Measurements from ENCODE around the gene EYA4.

EYA4 gene

DNA sequence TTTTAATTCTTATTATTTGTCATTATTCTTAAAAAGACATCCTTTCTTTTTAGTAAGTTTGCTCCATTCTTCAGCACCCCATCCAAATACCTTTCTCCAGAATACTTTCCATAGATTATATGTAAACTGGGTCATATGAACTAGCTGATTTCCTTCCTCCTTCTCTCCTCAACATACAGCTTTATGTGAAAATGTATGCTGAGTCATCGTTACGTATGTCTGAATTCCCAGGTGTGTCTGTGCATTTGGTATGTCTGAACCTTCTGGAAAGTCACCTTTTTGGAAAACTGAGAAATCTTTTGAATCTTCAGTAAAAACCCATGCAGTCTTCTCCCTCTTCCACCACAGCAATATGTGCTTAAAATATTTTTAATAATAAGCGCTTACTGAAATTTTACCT, 264.5 kb downstream of the EYA4 start:
- no peak overlapping the region for H3K4me3 Mint-ChIP-seq
- no peaks in the 10 kb centered on the region for H3K4me1 Mint-ChIP-seq (ENCODE audit: low read depth)
- intact Hi-C loops (cut with micrococcal nuclease) = no loop called here
- no peak overlapping the region for H3K27ac Mint-ChIP-seq
- no peaks in the 10 kb centered on the region for H3K36me3 Mint-ChIP-seq (ENCODE audit: low read depth)
- no peaks in the 10 kb centered on the region for H3K9me3 Mint-ChIP-seq
- H3K27me3 Mint-ChIP-seq = no peaks in the 10 kb centered on the region

DNA sequence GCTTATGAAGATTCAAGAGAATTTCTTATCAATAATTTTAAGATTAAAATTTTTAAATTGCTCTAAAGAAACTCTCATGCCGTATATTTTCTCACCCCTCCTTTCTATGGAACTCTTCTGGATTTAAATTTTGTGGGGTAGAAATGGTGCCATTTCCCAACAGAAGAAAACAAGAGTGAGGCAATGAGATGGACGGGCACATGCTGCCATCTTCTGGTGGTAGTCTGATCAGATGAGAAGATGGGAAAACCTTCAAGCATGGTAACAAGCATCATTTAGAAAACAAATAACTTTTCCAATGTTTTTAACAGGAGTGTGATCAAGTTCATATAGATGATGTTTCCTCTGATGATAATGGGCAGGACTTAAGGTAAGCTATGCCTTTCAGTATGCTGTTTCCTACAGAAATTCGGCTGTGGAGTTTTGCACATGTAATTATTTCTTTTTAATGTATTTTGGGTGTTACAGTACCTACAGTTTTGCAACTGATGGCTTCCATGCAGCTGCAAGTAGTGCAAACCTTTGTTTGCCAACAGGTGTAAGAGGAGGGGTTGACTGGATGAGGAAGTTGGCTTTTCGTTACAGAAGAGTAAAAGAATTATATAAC, 271.4 kb downstream of the EYA4 start:
- Mint-ChIP-seq H3K36me3 (ENCODE audit: low read depth) (no peaks in the 10 kb centered on the region), H3K27me3 (no peaks in the 10 kb centered on the region), H3K27ac (no peak overlapping the region), H3K4me1 (ENCODE audit: low read depth) (no peaks in the 10 kb centered on the region), H3K9me3 (no peaks in the 10 kb centered on the region), H3K4me3 (no peak overlapping the region)
- intact Hi-C loops (cut with micrococcal nuclease) = loop anchor here (5.0 kb wide), 1 partner anchor 685 kb away; no protein-coding TSS in a partner anchor

DNA sequence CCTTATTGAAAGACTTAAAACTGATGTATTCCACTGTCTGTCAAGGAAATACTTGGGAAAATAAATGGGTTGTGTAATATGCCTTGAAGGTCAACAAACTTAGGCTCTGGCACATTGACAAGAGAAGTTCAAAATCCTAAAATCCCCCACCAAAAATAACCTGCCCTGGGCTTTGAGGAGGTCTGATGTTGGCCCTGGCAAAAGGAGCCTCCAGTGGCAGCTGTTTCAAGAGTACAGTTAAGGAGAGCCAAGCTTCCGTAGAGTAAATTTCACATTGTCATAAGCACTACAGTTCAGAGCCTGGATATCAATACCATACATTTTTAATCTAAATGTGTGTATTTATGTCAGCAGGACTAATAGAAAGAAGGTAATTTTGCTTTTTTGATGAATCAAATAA, 282.7 kb downstream of the EYA4 start:
- no peaks in the 10 kb centered on the region for H3K27me3 Mint-ChIP-seq
- no peaks in the 10 kb centered on the region for H3K4me1 Mint-ChIP-seq (ENCODE audit: low read depth)
- H3K36me3 Mint-ChIP-seq (ENCODE audit: low read depth) = no peaks in the 10 kb centered on the region
- intact Hi-C loops (cut with micrococcal nuclease) = no loop called here
- H3K4me3 Mint-ChIP-seq = no peak overlapping the region
- no peak overlapping the region for H3K27ac Mint-ChIP-seq
- H3K9me3 Mint-ChIP-seq = no peaks in the 10 kb centered on the region

DNA sequence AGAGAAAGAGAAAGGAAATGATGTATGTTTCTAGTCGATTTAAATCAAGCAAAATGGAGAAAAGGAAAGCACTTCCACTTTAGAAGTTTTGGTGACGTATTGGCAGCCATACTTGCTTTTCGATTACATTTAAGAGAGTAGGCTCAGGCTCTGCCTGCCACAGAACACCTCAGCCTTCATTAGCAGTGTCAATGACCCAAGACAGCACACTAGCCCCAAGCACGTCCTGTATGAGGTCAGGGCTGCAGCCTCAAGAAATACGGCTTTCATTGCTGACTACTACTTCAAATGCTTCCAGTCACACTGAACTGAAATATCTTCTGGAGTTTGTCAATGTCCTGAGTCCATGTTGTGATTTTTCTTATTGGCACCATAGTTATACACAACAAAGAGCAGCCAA, 285.3 kb downstream of the EYA4 start:
- Mint-ChIP-seq H3K4me3 (no peak overlapping the region), H3K4me1 (ENCODE audit: low read depth) (no peaks in the 10 kb centered on the region), H3K27me3 (no peaks in the 10 kb centered on the region), H3K36me3 (ENCODE audit: low read depth) (no peaks in the 10 kb centered on the region), H3K27ac (no peak overlapping the region), H3K9me3 (no peaks in the 10 kb centered on the region)
- intact Hi-C loops (cut with micrococcal nuclease) = no loop called here

DNA sequence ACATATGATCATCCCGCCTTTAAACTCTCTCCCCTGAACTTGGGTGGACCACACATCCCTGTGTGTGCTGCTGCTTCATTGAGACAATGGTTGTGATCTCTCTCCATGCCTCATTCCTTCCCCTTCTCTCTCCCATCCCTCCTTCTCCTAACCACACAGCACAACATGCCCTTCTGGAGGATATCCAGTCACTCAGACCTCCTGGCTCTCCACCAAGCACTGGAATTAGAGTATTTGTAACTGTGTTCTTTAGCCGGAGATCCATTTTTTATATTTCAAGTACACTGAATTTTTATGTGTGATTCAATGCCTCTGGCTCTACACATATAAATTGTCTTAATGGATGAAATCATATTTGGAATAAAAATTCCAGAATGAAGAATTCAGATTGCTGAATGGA, 287.4 kb downstream of the EYA4 start:
- H3K36me3 Mint-ChIP-seq (ENCODE audit: low read depth) = no peaks in the 10 kb centered on the region
- intact Hi-C loops (cut with micrococcal nuclease) = no loop called here
- H3K4me1 Mint-ChIP-seq (ENCODE audit: low read depth) = no peaks in the 10 kb centered on the region
- no peaks in the 10 kb centered on the region for H3K27me3 Mint-ChIP-seq
- H3K27ac Mint-ChIP-seq = no peak overlapping the region
- H3K9me3 Mint-ChIP-seq = no peaks in the 10 kb centered on the region
- H3K4me3 Mint-ChIP-seq = no peak overlapping the region

DNA sequence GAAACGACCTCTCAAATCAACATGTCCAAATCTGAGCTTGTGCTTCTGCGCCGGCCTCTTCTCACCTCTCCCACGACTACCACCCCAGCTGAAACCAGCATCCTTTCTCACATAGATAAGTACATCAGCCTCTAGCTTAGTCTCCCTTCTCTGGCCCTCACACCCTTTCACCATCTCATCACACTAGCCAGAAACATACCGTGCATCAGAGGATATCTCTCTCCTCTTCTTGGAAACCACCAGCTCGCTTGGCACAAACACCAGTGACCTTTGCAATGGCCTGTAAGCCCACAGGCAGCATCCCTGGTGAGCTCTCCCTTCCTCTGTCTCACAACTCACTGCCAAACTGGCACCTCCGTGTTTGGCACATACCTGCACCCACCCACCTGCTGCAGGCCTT, 291.8 kb downstream of the EYA4 start:
- Mint-ChIP-seq H3K27ac (no peak overlapping the region), H3K4me1 (ENCODE audit: low read depth) (no peaks in the 10 kb centered on the region), H3K9me3 (no peaks in the 10 kb centered on the region), H3K27me3 (no peaks in the 10 kb centered on the region), H3K36me3 (ENCODE audit: low read depth) (no peaks in the 10 kb centered on the region), H3K4me3 (no peak overlapping the region)
- intact Hi-C loops (cut with micrococcal nuclease) = no loop called here

DNA sequence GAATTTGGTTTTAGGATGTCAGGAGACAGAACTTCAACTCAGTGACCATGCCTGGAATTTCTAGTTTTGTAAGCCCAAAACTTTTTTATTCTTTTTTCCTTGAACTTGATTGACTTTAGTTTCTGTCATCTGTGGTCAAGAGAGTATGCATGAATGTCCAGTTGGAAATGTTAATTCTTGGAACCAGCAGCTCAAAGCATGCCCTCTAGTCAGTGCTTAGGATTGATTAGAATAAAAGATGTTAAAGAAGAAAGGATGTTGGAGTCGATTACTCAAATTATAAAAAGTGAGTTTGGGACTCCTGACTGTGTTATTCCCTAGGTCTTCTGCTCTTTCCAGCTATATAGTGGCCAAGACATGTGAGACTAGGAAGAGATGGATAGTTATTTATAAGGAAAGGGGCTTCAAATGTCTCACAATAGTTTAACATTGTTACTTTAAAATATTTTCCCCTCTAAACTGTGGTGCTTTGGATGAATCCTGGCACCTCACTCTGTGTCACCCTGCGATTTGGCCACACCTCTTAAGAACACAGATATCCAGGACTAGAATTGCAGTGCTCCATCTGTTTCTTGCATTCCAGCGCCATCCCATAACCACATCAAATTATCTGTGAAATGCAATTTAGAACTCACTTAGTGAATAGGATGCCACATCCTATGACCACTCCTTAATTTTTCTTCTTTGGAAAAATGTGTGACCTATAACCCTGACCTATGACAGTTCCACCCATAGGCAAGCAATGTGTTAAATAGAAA, 298.5 kb downstream of the EYA4 start:
- Mint-ChIP-seq H3K27me3 (no peaks in the 10 kb centered on the region), H3K36me3 (ENCODE audit: low read depth) (no peaks in the 10 kb centered on the region), H3K4me3 (no peak overlapping the region), H3K27ac (no peak overlapping the region), H3K4me1 (ENCODE audit: low read depth) (no peaks in the 10 kb centered on the region), H3K9me3 (no peaks in the 10 kb centered on the region)
- intact Hi-C loops (cut with micrococcal nuclease) = no loop called here

DNA sequence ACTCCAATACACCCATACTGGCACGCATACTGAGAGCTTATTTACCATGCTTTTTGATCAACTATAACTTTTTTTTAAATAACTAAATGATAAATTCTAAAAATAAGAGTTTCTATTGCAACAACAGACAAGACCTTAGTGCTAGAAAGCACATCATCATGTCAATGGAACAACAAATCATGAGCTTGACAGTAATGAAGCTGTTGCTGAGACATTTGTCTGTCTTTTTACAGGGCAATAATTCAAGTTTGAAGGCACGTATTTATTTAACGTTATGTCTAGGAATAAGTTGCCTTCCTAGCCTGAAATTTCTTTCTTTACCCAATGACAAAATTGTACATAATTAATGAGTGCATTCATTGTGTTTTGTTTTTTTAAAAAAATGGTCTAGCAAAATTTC, 299.2 kb downstream of the EYA4 start:
- H3K27ac Mint-ChIP-seq = no peak overlapping the region

DNA sequence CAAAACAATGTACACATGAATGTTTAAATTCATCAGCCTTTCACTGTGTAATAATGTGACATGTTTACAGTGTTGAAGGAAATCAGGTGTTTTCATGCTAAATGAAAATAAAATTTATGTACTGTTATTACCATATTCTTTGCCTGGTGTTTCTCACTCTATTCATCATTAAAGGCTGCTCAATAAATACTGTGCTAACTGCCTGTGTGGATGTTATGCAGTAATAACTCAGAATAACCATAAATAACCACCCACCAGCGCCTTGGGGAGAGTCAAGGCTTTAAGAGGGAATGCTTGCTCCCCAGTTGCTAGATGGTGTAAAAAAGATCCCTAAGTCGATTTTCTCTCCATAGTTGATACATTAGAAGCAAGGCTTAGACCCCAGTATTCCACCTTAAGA, 299.9 kb downstream of the EYA4 start:
- Mint-ChIP-seq H3K27me3 (no peaks in the 10 kb centered on the region), H3K27ac (no peak overlapping the region), H3K4me1 (ENCODE audit: low read depth) (no peaks in the 10 kb centered on the region), H3K36me3 (ENCODE audit: low read depth) (no peaks in the 10 kb centered on the region), H3K4me3 (no peak overlapping the region), H3K9me3 (no peaks in the 10 kb centered on the region)
- intact Hi-C loops (cut with micrococcal nuclease) = no loop called here

More for the DNA sequence above, 299.2 kb downstream of the EYA4 start:
- no peak overlapping the region for H3K4me3 Mint-ChIP-seq
- no peaks in the 10 kb centered on the region for H3K27me3 Mint-ChIP-seq
- H3K9me3 Mint-ChIP-seq = no peaks in the 10 kb centered on the region
- H3K36me3 Mint-ChIP-seq (ENCODE audit: low read depth) = no peaks in the 10 kb centered on the region
- H3K4me1 Mint-ChIP-seq (ENCODE audit: low read depth) = no peaks in the 10 kb centered on the region
- intact Hi-C loops (cut with micrococcal nuclease) = no loop called here

DNA sequence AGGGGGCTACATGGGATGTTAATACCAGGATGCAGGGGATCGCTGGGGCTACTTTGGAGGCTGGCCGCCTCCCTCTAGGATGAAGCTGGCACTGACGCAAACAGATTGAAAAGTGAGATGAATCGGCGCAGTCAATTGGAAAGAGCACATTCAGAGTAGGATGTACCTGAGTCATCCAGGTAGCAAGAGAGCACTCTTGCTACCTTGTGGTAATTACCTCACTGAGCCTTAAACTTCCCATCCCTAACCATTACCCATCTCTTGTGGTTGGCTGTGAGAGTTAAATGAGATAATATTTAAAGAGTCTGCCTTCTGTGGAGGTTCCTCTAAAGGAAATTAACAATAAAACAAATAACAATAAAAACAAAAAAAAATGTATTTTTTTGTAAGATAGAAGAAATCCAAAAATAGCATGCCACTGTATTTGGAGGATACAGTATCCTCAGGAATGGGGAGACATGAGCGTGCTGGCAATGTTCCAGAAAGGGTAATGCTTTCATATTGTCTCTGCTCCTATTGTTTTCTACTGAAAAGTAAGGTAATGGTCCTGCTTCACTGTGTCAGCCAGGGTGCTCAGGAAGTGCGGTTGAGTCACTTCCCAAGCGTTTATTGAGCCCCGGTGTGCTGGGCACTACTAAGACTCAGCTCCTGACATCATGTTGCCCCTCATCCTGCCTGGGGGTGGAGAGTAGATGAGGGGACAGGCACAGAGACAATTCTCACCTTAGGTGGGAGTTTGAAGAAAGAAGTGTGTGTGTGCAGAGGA, 301.1 kb downstream of the EYA4 start:
- Mint-ChIP-seq H3K4me3 (no peak overlapping the region), H3K27ac (no peak overlapping the region), H3K9me3 (no peaks in the 10 kb centered on the region), H3K36me3 (ENCODE audit: low read depth) (no peaks in the 10 kb centered on the region), H3K4me1 (ENCODE audit: low read depth) (no peaks in the 10 kb centered on the region), H3K27me3 (no peaks in the 10 kb centered on the region)
- intact Hi-C loops (cut with micrococcal nuclease) = no loop called here

DNA sequence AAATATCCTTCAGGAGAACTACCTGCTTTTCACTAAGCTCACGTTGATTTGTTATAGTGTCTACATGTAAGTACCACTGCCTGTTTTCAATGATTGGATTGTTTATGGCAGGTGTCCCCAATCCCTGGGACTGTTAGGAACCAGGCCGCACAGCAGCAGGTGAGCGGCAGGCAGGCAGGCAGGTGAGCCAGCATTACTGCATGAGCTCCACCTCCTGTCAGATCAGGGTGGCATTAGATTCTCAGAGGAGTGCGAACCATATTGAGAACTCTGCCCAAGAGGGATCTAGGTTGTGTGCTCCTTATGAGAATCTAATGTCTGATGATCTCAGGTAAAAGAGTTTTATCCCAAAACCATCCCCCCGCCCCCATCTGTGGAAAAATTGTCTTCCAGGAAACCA, 303.3 kb downstream of the EYA4 start:
- H3K9me3 Mint-ChIP-seq = no peaks in the 10 kb centered on the region

DNA sequence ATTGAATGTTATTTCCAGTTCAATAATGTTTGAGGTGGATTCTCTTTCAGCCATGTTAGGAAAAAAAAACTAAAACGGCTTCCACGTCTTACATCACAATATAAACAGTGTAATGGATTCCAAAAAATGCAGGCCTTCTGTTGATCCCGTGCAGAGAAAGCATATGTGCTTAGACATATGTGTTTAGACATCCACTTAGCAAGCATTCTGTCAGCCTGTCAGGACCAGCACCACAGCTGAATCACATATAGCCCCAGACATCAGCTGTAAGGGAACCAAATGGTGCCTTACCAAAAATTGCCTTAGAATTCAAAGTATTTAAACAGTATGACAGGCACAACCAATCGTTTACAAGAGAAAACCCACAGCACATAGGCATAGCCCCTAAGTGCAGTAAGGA, 304.9 kb downstream of the EYA4 start:
- H3K9me3 Mint-ChIP-seq = no peaks in the 10 kb centered on the region
- H3K36me3 Mint-ChIP-seq (ENCODE audit: low read depth) = no peaks in the 10 kb centered on the region
- no peaks in the 10 kb centered on the region for H3K4me1 Mint-ChIP-seq (ENCODE audit: low read depth)
- intact Hi-C loops (cut with micrococcal nuclease) = no loop called here
- H3K27ac Mint-ChIP-seq = no peak overlapping the region
- H3K27me3 Mint-ChIP-seq = no peaks in the 10 kb centered on the region
- no peak overlapping the region for H3K4me3 Mint-ChIP-seq

More for the DNA sequence above, 303.3 kb downstream of the EYA4 start:
- Mint-ChIP-seq H3K27me3 (no peaks in the 10 kb centered on the region), H3K4me1 (ENCODE audit: low read depth) (no peaks in the 10 kb centered on the region), H3K4me3 (no peak overlapping the region), H3K27ac (no peak overlapping the region), H3K36me3 (ENCODE audit: low read depth) (no peaks in the 10 kb centered on the region)
- intact Hi-C loops (cut with micrococcal nuclease) = no loop called here

DNA sequence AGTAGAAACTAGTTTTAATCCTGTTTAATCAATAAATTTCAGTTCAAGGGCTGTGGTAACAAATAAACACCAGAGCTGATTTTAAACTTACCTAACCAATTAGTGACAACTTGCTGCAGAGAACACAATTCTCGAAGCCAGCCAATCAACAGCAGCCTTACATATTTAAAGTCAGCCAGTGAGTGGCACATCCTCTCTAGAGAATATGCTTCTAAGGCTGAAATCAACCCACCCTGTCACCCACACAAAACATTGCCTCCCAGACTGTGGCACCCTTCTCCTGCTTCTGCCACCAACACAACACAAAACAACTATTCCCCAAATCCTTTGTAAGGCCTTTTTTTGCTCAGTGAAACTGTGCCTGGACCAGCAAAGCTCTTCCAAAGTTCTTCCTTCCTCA, 306.0 kb downstream of the EYA4 start:
- Mint-ChIP-seq H3K27ac (no peak overlapping the region), H3K27me3 (no peaks in the 10 kb centered on the region), H3K9me3 (no peaks in the 10 kb centered on the region), H3K36me3 (ENCODE audit: low read depth) (no peaks in the 10 kb centered on the region), H3K4me3 (no peak overlapping the region), H3K4me1 (ENCODE audit: low read depth) (no peaks in the 10 kb centered on the region)
- intact Hi-C loops (cut with micrococcal nuclease) = no loop called here

DNA sequence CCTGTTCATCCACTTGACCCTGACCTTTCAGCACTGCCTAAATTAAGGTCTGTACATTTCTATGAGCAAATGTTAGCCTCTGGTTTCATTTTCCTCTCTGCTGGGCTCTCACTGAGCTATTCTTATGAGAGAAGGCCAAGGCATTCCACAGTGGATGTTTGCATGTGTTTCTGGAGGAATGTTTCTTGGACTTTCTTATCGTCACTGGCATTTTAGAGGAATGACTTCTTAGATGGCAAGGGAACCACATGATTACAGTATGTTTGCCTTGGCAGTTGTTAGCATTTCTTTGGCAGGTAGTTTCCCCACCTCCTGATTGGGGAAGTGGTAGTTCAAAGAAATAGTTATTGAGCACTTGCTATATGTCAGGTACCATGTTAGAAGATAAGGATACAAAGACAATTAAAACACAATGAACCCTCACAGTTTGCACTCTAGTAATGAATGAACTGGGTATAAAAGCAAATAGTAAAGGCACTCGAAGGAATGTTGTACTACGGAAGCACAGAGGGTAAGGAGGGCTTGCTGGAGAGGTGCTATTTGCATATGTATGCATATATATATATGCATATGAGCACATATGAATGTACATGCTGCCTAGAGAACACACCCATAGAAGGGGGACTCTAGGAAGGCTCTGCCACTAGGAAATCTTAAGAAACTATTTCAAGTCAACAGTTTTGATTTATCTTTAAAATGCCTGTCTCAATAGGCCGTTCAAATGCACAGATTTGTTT, 307.4 kb downstream of the EYA4 start:
- H3K27me3 Mint-ChIP-seq = no peaks in the 10 kb centered on the region
- no peak overlapping the region for H3K4me3 Mint-ChIP-seq
- H3K36me3 Mint-ChIP-seq (ENCODE audit: low read depth) = no peaks in the 10 kb centered on the region
- H3K4me1 Mint-ChIP-seq (ENCODE audit: low read depth) = no peaks in the 10 kb centered on the region
- H3K9me3 Mint-ChIP-seq = no peaks in the 10 kb centered on the region
- intact Hi-C loops (cut with micrococcal nuclease) = no loop called here
- no peak overlapping the region for H3K27ac Mint-ChIP-seq

Data from dendritic cell treated with granulocyte-macrophage colony-stimulating factor and Interleukin-4, amounts not matched to agents 40 ng/mL and 50 ng/mL, for 4 days (primary cell).